Astrocyte of the hippocampus (primary cell): ENCODE measurements around the gene CCNT2.
"Not testable (repeated sequence)": the region's sequence is repeated elsewhere in the genome, so short reads cannot be mapped to it uniquely, and the experiment has no call there.

ENCODE experiments used
- DNase-seq: peaks from one replicate; pipeline ENCODE4 v3.0.0; 2011; ENCODE audit warnings: low read depth, low spot score

The CCNT2 gene

DNA sequence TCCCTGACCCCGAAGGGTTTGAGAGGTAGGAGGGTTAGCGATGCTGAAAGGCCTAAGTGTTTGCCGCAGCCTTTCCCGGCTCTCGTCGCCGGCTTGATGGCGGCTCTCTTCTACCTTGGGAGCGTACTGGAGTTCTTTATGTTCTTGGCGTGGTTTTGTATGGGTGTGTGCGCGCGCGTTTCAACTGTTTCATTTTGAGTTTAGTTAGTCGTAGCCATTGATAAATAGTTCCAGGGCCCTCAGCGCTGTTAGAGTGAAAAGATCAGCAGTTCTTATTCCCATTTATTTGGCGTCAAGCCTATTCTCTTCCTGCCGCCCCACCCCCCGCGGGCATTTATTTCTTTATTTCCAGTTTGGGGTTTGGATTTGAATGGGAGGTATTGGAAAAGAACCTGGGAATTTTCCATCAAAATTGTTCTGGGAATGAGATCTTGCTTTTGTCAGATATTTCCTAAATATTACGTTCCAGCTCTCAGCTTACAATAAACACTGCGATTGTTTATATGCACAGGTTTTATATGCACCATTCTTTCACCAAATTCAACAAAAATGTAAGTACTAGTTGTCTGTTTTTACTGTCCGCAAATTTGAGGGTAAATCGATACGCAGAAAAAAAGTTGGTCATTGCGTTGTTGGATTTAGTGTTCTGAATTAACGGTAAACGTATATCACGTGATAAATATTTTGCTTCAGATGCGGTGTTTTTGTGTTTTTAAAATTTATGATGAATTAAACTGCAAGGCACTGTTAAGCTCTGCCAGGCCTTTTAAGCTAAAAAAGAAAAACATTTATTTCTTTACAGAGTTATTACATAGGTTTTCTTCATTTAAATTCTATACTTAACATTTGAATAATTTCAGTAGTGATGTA lies 954 bp downstream of the CCNT2 start:
- DNase-seq: no peak

DNA sequence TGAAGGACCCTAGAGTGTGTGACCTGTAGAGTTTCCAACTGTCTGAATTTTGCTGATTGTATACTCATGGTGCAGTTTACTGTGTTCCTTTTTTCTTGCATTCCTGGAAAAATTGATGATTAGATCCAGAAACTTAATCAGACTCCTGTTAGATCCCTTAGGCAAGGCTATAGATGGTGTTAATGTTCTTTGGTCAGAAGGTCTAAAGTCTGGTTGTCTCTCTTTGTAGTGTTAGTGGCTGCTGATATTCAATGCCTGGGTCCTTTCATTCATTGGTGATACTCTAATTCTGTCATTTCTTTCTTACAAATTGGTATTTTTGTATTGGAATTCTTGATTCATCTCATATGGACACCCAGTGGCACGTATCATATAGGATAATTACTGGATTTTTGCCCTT lies 6.3 kb downstream of the CCNT2 start:
- DNase-seq: no peak

DNA sequence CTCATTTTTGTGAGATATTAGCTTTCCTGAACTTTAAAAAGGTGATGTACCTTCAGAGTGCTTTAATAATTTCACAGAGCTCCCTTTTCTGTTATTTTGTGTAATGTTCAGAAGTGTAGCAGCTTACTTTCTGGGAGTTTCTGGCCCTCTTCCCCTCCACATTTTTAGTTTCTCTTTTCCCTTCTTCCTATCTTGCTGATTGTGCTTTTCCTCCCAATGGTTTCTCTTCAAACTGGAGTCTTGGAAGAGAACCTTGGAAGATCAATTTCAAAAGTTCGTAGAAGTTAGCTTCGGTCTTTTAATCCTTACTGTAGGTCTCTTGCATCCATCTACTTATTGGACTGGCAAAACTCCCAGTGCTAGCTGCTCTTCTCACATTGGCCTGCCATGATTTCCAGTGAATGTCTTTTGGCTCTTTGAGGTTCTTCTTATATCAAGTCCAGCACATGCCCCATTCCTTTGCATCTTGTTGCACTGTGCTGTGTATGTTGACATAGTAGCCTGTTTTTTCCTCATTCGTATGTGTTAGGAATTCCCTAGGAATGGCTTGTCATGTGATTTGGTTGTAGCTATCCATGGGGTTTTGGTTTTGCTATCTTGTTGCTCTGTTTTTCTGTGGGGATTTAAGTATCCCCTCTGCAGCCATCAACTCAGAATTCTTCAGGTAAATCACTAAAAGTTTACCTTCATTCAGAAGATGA lies 7.8 kb downstream of the CCNT2 start:
- peak; percentile 2 for DNase-seq

DNA sequence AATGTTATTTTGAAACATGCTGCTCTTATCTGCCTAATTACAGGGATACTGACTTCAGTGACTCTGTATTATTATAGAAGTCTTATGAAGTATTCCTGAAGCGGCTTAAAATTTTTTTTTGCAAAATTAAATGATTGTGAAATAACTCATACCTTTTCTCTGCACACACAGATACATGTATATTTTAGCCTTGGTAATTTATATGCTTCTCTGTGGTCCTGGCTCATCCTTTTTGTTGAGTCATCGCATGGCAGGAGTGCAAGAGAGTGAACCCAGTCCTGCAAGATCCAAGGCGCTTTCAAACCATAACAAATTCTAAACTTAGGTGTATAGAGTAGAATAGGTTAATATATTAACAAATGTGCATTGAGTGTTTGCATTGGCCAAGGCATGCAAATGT lies 8.6 kb downstream of the CCNT2 start:
- peak; percentile 25 for DNase-seq

DNA sequence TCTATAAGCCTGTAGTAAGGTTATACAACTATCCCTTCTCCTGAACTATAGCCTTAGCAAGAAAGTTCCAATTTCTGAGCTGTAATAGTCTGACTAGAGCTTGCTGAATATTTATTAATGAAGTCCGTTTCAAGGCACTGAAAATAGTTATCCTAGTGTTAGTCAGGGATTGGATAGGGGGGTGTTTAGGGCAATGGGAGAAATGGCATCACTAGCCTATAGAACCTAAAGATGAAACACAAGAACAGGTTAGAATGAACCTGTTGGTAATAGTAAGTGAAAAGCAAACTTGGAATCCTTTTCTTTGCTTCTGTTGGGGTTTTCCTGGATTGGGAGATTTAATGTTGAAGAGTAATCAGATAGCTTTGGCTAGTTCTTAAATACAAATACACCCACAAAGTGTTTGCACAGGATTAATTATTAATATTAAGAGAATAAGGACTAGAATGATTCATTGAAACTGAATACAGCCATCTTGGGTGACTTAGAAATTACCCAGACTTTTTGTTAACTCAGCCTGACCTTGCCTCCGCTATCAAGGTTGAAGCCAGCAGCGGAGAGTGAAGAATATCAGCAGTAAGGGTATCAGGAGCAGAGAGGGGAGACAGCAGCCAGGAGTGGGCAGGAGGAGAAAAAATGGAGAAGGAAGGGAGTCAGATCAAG lies 14.4 kb downstream of the CCNT2 start:
- DNase-seq: no peak

DNA sequence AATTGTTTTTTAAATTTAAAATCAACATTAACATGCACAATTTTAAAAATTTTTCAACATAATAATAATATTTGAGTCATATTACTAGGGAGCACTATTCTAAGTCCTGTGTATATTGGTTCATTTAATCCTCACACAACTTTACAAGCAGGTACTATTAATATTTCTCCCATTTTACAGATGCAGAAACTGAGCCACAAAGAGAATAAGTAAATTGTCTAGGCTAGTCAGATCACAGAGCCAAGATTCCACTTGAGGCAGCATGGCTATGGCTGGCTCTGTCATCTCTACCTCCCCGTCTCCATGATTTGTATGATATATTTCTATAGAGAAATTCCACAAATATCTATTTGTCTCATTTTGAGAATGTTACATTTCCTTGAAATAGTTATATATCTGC lies 15.1 kb downstream of the CCNT2 start:
- no peak for DNase-seq

DNA sequence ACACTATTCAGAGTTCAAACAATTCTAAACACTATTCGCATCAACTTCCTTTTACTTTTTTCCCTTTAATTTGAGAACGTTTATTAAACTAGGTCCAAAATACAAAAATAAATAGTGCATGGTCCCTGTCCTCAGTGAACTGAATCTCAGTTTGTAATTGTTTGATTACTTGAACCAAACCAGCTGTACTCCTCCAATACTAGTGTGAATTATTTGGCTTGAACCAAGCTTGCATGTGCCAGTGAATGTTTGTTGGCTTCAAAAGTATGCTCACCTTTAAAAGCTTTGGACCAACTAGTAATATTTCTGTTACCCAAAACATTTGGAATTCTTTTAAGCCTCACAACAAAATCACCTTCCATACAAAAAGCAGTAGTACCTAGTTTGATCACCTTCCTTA lies 15.5 kb downstream of the CCNT2 start:
- DNase-seq: no peak

DNA sequence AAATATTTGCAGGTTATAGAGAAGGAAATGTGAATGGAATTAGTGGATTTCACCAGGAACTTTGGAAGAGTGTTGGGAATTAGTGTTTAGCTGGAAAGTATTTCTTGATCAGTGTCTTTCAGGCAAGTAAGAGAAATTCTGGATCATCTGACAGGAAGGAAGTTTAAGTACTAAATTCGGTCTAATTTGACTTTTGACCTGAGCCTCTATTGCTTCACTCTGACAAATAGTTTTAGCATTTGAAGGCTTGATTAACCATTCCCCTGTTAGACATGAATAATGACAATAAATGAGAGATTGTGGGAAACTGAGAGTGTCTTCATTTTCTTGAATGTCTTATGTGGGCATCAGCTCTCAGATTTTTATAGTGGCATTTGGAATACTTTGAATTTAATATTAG lies 16.0 kb downstream of the CCNT2 start:
- DNase-seq: no peak

DNA sequence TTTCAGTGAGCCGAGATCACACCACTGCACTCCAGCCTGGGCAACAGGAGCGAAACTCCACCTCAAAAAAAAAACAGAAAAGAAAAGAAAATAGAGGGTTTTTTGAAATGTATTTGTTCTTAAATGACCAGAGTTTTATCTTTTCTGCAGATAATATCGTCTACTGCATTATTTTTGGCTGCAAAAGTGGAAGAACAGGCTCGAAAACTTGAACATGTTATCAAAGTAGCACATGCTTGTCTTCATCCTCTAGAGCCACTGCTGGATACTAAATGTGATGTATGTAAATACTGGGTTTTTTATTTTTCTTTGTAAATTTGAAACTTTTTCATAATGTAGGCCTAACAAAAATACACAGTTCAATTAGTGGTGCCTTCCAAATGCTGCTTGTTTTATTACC lies 18.1 kb downstream of the CCNT2 start:
- DNase-seq: no peak

DNA sequence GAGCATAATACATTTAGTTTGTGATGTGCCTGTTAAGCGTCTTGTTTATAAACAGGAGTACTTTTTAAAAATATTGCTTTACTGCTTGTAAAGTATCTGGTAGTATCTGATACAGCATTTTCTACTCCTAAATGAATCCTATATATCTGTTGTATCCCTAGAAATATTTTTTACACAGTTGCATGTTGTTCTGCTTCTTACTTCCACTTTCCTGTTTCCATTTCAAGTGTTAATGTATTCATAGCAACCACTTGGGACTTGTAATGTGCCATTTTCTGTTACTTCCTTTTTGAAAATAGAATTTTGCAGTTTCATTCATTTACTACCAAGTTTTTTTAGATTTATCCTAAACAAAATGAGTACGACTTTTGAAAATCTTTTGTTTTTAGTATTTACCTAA lies 24.9 kb downstream of the CCNT2 start:
- no peak for DNase-seq

DNA sequence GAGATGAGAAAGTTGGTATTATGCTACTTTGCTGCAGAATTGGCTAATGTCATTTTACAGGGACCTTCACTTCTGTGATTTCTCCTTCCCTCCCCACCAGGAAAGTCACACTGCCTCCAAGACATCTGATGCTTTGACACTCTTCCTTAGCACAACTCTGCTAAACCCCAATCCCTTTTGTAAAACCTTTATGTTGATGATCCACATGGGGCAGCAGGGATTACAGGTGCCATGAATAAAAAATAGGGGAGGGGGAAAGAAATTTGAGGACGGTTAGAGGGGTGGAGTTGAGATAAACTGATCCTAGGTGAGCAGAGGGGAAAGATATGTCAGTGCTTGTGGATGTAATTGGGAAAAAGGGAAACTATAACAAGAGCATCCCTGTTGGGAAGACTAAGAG lies 26.4 kb downstream of the CCNT2 start:
- no peak for DNase-seq

DNA sequence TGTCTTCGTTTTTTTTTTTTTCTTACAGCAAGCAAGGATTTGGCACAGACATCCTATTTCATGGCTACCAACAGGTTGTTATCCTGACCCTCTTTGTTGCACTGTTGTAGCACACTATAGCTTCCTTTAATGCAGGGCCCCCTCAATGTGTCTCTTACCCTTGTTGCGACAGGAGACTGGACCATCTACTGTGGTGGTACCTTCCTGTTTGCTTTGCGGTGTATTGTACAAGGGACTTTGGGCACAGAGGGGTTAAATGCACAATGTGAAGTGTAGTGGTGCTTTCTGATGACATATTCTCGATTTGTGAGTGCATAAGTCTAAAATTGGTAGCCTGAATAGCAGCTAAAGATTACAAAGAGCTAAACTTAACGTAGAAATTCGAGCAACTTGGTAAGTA lies 27.5 kb downstream of the CCNT2 start:
- DNase-seq: no peak

DNA sequence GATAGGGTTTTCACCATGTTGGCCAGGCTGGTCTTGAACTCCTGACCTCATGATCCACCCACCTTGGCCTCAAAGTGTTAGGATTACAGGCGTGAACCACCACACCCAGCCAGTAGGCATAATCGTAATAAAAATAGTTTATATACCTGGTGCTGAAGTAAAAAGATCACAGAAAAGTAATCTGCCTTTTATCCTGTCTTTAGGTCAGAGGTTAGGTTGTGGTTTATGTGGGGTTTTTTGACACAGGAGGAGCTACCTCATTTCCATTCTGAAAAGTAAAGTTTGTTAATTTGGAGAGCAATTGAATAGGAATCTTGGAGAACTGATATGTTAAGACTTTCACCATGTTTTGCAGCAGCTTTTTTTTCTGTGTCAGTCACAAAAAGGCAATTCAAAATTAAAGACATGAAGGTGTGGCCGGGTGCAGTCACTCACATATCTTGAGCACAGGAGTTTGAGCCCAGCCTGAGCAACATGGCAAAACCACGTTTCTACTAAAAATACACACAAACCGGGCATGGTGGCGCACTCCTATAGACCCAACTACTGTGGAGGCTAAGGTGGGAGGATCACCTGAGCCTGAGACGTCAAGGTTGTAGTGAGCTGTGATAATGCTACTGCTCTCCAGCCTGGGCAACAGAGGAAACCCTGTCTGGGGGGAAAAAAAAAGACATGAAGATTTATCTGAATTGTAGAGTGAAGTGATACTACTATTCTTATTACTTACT lies 31.5 kb downstream of the CCNT2 start:
- DNase-seq: no peak

DNA sequence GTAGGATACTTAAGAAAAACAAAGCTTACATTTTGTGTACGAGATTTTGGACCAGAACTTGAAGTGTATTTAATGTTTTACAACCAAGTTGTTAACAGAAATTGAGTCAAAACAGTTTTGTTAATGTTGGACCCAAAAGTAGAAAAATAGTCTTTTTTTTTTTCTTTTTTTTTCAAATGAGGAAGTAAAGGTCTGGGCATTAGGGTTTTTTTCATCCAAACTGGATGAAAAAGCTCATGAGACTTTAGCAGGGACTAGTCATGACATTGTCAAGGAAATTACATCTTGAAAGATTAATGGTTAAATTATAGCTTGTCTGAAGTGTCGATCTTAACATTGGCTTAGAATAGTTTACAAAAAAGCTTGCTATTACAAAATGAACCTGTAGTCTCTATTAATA lies 32.3 kb downstream of the CCNT2 start:
- no peak for DNase-seq

DNA sequence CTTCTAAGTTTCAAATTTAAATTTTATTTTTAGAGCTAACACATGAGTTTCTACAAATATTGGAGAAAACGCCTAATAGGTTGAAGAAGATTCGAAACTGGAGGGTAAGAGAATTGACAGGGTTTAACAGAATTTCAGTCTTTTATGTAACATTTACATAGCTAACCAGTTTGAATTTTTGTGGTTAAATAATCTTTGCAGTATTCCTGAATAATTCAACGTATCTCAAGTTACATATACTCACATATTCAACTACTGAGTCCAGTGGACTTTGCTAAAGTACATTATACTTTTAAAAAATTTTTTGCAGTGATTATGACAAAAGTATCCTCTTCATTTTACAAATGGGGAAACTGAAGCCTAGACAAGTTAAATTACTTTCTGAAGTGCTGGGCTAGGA lies 34.0 kb downstream of the CCNT2 start:
- peak; percentile 15 for DNase-seq

DNA sequence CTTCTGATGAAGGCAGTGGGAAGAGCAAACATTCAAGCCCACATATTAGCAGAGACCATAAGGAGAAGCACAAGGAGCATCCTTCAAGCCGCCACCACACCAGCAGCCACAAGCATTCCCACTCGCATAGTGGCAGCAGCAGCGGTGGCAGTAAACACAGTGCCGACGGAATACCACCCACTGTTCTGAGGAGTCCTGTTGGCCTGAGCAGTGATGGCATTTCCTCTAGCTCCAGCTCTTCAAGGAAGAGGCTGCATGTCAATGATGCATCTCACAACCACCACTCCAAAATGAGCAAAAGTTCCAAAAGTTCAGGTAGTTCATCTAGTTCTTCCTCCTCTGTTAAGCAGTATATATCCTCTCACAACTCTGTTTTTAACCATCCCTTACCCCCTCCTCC lies 35.4 kb downstream of the CCNT2 start:
- no peak for DNase-seq

DNA sequence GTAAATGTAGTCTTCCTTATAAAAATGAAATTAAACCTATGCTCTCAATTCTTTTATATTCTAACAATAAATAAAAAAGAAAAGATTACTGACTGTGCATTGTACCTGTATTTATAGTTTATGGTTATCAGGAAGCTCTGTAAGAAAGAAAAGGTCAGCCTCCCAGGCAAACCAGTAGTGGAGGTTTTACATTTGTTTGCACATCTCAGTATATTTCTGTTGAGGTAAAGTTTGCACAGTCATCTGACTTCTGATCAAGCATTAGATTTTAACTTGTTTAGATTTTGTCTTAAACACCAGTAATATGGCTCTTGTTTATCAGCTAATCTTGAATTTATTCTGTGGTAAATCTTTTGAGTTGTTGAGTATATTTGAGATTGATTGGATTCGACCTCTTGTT lies 37.1 kb downstream of the CCNT2 start:
- no peak for DNase-seq

DNA sequence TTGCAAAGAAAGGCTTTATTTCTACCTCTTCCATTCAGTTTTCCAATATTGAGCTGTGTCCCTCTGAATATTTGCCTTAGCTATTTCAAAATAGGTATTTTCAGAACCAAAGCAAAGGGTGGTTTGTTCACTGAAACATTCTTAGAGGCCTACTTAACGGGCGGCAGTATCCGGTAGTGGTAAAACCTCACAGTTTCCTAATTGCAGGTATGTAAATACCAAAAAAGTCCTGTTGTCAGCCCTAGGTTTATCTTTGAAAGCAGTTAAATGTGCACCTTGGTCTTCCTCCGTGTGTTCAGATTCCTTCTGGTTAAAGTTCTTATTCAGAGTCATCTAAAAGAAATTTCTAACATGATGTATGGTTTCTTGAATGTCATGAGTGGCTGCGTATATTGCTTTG lies 38.9 kb downstream of the CCNT2 start:
- DNase-seq: no peak

DNA sequence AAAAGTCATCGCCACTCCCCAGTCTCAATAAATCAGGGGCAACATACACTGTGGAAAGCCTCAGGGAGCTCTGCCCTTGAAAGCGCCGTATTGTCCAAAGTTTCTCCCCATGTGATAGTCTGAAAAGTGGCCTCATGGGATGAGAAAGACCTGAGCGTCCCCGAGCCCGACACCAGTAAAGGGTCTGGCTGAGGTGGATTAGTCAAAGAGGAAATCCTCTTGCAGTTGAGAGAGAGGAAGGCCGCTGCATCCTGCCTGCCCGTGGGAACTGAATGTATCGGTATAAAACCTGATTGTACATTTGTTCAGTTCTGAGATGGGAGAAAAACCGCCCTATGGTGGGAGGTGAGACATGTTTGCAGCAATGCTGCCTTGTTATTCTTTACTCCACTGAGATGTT lies 48.5 kb downstream of the CCNT2 start:
- DNase-seq: not testable (repeated sequence)

DNA sequence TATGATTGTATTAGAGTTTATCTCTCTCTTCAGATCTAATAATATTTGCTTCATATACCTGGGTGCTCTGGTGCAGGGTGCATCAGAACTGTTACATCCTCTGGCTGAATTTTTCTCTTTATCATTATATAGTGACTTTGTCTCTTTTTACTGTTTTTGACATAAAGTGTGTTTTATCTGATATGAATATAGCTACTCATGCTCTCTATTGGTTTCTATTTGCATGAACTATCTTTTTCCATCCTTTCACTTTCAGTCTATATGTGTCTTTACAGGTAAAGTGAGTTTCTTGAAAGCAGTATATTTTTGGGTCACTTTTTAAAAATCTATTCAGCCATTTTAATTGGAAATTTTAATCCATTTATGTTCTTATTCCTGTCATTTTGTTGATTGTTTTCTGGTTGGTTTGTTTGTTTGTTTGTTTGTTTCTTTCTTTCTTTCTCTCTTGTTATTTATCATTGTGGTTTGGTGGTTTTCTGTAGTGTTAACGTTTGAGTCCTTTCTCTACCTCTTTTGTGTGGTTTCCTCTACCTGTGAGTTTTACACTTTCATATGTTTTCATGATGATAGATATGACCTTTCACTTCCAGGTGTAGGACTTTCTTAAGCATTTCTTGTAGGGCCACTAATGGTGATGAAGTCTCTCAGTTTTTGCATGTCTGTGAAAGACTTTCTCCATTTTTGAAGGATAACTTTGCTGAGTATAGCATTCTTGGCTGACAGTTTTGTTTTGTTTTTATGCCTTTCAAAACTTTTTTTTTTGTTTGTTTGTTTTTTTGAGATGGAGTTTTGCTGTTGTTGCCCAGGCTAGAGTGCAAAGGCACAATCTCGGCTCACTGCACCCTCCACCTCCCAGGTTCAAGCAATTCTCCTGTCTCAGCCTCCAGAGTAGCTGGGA lies 54.9 kb downstream of the CCNT2 start:
- no peak for DNase-seq
